HG02981 (cell line): ENCODE results near the gene HPCAL4.

Experiments used
- ATAC-seq: cut with Tn5 transposase; IDR thresholded peaks from one replicate; pipeline ENCODE4 v1.9.1; 2021; ENCODE audit warnings: mild to moderate bottlenecking, moderate library complexity; ENCODE audit not compliant: unreplicated experiment

HPCAL4 gene

DNA sequence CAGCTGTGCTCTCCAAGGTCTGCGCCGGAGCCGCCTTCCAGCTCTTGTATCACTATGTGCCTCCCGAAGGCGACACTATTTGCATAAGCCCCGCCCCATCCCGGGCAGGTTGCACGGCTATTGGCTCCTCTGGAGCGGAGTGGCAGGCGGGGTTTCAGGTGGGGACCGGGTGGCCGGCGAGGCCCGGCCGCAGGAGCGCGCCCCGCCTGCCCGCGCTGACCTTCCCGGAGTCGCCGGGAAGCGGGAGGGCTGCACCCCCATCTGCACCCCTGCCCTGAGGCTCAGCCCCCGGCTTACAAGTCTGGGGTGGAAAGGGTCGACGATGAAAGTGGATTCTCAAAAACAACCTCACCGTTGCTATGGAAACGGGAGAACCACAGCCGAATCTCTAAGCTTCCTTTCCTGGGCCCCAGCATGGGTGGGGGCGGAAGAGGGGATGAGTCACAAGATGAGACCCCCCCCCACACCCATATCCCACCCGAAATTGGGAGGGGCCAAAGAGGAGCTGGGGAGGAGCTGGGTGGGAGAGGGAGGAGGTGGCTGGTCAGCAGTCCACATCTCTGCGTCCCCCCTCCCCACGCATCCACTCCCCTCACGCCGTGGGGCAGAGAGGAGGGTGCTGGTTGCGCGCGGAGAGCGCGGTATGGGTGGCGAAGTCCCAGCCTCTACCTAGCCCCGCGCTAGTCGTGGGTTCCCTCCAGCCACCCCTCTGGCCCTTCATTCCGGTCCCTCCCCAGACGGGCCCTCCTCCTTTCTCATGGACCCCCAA, at the start of gene HPCAL4:
Gene HPCAL4 (minus strand): TSS at position 51 of the 769 bp plus-strand sequence. CDS start 6,830 bp downstream, outside the sequence.
- ATAC-seq: peak; percentile 88

DNA sequence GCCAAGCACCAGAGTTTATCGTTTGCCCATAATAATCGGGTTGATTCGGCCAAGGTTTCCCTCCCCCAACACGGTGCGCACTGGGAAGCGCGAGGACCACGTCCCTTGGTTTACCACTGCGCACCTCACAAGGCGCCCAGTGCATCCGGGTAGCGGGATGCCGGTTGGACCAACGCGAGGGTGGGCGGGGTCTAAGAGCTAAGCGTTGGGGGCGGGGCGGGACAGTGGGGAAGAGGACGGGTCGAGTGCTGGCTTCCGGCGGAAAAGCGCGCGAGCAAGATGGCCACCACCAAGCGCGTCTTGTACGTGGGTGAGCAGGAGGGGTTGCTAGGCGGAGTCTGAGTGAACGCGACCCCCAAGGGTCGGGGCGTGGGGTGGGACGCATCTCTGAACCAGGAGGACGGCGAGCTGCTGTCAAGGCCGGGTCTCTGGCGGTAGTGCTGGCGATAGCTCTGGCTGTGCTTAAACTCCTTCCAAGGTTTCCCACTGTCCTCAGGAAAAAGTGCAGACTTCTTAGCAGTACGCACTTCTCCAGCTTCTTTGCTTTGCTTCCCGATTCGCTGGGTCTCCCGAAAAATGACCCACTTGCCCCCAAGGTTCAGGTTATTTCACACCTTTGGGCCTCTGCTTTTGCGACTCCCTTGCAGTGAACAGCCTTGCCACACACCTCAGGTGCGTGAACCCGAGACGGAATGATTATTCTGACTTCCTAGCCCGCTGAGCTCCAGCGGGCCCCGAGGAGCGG, 47.6 kb upstream of the HPCAL4 start, which contains the start of gene PPIE:
Gene PPIE (plus strand): TSS at position 261 of the 745 bp plus-strand sequence. CDS start 19 bp downstream, at position 280.
- peak; percentile 89 for ATAC-seq

DNA sequence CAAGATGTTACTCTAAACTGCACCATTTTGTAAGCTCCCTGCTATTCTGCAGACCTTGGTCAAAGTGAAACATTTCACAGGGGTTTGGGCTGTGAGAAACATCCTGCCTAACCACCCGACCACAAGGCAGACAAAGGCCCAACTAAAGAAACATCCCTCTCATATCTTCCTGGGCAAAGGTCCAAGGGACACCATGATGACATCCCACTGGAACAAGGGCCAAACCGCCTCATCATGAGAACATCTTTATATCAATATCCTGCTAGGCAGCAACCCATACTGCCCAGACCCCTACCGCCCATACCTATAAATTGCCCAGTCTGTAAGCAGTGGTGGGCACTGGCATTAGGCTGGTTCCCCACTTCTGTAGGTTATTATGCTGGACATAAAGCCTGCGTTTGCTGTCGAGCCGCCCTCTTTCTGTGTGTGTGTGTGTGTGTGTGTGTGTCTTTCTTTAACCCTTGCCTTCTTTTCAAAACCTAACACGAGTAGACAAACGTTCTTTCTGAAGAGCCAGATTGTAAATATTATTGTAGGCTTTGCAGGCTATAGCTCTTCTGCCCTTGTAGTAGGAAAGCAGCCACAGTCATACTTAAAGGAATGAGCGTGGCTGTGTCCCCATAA, 46.4 kb upstream of the HPCAL4 start:
- no peak for ATAC-seq

DNA sequence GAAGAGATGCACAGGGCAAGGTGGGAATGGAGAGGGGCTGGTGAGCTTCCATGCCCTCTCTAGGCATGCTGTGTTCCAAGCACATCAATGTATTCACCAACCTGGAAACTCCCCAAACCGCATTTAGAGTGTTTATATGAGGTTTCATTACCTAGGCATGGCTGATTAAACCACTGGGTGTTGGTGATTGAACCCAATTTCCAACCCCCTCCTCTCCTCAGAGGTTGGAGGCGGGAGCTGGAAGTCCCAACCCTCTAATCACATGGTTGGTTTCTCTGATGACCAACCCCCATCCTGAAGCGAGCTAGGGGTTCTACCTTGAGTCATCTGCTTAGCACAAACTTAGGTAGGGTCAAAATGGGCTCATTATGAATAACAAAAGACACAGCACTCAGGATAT, 44.5 kb upstream of the HPCAL4 start:
- no peak for ATAC-seq

DNA sequence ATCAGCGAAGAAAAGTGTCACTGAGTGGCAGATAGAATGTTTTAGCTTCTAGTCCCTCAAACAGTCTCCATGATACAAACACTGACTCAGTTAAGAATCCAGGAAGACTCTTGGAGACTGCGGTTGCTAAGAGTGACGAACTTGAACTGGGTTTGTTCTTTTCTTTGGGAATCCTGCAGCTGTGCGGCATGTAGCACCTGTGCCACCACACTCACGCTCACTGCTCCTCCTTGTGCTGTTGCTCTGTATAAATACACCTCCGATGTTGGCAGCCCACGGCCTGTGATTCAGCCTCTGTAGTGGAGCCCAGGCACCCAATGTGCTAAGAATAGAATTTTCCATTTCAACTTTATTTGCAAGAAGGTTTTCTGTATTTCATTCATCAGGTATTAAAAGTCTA, 41.9 kb upstream of the HPCAL4 start:
- no peak for ATAC-seq

DNA sequence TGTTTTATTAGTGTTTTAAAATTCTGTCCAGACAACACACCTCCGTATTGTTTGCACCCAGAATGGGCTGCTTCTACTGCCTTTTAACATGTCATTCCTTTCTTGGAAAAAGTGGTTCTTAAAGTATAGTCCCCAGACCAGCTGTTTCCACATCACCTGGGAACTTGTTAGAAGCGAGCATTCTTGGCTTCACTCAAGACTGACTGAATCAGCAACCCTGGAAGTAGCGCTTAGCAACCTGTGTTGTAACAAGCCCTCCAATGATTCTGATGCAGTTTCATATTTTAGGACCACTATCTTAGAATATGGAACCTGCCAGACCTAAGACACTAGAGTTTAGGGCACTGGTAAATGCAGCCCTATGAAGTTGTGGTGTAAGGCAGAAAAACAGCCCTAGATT, 41.5 kb upstream of the HPCAL4 start:
- no peak for ATAC-seq

DNA sequence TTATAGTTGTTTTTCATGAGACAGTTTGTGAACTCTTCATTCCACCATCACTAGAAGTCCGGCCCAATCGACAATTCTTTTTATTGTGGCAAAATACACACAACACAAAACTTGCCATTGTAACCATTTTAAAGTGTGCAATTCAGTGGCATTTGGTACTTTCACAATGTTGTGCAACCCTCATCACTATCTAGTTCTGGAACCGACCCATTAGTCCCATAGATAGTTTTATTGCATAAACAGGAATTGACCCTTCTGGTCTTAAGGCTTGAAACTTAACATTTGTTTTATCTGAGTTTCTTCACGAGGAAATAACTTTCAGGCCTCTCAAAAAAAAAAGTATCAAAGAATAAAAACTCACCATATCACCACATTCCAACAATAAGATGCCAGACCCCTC, 38.6 kb upstream of the HPCAL4 start:
- ATAC-seq: no peak

DNA sequence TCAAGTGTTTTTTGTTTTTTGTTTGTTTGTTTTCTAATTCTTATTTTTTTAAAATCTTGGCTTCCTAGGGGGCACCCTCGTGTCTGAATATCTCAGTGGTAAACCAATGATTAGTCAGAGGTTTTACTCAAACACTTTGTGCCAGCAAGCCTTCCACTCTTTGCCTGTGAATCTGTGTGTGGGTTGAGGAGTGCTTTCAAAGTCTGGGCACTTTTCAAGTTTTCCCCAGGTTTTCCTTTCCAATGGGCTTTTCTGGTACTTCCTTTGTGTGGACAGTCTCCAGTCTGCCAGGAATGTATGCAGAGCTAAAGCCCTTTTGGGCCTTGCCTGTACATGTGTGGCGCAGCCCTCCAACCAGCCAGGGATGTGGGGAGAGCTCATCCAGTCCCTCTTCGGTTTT, 37.8 kb upstream of the HPCAL4 start:
- ATAC-seq: no peak

DNA sequence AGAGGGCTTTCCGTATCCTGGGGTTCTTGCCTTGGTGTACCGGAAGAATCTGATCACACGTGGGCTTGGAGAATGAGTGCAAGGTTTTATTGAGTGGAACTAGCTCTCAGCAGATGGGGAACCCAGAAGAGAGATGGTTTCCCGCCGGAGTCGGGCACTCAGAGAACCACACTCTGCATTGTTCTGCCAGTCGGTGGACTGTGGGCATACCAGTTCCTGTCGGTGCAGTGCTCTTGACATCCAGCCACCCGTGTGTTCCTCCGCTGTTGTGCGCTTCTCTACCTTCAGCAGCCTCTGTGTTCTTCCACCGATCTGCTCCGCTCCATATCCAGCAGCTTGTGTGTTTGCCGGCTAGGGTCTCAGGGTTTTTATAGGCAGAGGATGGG, 36.7 kb upstream of the HPCAL4 start:
- ATAC-seq: no peak

DNA sequence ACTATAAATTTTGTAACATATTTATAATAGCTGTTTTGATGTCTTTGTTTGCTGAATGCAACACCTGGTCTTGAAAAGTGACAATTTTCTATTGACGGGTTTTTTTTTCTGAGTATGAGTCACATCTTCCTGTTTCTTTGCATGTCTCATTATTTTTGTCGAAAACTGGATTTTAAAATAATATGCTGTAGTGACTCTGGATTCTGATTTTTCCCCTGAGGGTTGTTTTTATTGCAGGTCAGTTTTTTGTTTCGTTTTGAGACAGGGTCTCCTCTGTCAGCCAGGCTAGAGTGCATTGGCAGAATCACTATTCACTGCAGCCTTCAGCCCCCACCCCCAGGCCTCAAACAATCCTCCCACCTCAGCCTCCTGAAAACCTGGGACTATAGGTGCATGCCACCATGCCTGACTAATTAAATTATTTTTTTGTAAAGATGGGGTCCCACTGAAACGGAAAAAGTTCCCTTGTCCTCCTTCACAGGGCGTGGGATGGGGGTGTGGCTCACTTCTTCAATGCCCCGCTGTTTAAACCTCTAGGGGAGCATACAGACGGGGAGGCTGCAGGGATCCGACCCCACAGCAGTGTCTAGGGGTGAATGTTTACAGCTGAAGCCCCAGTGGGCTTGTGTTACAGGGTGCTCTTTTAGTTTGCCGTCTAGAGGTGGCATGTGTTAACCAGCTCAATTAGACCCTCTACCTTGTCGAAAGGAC, 36.1 kb upstream of the HPCAL4 start:
- ATAC-seq: no peak

DNA sequence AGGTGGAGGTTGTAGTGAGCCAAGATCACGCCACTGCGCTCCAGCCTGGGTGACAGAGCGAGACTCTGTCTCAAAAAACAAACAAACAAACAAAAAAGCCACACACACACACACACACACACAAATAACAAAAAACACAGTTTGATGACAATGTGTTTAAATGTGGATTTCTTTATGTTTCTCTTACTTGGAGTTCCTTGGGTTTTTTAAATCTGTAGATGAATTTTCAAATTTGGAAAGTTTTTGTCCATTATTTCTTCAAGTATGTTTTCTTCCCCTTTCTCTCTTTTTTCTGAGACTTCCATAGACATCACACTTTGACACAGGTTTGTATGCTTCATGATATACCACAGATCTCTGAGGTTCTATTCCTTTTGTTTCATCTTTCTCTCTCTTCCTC, 35.4 kb upstream of the HPCAL4 start:
- ATAC-seq: no peak

DNA sequence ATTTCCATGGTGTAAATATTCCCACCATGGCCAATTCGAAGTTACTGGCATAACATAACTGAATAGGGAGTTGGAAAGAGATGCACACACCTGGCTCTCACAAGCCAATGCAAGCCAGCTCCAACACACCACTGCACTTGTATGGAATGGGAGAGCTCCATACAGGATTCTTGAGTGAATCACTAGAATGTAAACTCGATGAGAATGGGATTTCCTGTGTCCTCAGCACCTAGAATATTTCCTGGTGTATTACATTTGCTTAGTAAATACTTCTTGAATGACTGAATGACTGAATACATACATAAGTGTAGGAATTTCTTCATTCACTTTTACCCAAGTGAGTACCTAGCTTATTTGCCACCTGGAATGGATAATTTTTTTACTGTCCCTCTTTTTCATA, 31.3 kb upstream of the HPCAL4 start:
- ATAC-seq: no peak

DNA sequence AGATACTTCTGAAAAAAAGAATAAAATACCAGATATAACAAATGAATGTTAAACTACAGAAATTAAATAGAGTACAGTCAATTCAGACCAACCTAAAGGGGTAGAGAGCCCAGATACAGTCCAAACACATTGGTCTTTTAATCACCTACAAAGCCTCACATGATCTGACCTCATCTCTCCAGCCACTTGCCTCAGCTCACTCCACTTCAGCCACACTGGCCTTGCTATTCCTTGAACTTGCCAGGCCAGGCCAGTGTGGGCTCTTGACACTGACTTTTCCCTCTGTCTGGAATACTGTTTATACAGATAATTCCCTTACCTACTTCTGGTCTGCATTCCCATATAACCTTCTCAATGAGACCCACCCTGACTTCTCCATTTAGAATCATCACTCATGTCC, 30.4 kb upstream of the HPCAL4 start:
- ATAC-seq: no peak

DNA sequence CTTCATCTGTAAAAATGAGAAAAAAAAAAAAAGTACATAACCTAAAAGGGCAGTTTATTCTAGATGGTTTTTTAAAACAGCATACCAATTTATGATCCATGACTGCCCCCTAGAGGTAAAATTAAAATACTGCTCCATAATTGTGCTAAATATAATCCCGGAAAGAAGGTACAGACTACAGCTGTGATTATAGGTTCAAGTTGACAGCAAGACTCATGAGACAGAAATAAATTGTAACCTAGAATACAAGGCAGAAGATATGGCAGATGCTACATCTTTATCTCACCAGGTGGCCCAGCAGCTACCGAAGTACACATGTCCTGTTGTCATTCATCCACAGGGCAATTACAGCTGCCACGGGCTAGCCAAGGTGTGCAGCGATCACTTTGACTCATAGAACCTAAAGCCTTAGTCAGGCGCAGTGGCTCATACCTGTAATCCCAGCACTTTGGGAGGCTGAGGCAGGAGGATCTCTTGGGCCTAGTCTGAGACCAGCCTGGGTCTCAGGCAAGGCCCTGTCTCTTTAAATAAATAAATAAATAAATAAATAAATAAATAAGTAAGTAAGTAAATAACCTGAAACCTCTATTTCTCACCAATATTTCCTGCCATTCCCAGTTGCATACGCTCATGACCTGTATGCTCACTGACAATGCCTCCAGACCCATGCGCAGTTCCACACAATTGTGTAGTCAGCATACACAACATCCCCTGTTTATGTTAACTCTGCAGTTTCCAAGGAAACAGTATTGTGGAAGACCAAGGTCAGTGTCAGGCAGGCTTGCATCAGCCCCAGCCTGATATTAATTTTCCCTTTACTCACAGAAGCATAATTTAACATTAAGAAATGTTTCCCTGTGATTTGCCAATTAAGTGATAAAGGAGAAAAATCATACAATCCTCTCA, 29.1 kb upstream of the HPCAL4 start:
- no peak for ATAC-seq

DNA sequence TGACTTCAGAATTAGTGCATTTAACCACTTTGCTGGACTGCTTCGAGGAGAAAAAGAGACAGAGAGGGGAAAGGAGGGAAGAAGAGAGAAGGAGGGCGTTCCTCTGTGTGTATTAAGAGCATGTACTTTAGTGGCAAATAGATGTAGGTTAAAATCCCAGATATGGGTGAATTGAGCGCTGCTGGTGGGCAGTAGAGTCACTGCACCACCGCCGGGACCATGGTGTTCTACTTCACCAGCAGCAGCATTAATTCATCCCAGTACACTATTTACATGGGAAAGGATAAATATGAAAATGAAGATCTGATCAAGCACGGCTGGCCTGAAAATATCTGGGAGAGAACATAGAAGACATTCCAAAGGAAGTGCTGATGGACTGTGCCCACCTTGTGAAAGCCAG, 26.6 kb upstream of the HPCAL4 start:
- no peak for ATAC-seq

DNA sequence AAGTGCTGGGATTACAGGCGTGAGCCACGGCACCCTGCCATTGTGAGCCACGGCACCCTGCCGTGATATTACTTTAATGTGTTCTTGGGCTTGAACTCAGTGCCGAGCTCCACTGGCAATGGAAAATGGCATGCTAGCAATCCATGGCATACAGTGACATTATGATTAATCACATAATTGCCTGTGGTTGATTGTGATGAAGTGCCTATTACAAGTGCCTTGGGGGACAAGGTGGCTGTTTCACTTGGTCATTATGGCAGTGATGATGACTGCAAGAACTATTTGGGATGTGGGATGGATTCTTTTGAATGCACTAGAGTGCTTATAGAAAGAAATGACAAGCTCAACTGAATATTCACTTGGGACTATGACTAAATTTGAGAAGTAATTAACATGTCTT, 22.3 kb upstream of the HPCAL4 start:
- no peak for ATAC-seq

DNA sequence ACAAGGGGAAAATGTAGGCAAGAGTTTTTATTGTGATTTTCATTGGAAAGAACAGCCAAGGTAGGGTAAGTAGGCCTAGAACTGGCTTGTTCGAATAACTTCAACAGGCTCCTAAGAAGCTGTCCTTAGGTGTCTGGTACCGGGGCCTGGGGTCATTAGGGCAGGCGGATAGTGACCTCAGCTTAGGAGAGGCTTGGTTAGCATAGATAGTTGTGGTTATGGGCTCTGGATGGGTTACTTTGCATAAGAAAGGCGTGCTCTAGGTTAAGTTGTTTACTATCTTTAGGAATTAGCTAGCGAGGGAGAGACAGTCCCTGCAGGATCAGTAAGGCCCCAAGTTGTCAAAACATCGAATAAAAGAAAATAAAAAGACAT, 20.7 kb upstream of the HPCAL4 start:
- ATAC-seq: no peak

DNA sequence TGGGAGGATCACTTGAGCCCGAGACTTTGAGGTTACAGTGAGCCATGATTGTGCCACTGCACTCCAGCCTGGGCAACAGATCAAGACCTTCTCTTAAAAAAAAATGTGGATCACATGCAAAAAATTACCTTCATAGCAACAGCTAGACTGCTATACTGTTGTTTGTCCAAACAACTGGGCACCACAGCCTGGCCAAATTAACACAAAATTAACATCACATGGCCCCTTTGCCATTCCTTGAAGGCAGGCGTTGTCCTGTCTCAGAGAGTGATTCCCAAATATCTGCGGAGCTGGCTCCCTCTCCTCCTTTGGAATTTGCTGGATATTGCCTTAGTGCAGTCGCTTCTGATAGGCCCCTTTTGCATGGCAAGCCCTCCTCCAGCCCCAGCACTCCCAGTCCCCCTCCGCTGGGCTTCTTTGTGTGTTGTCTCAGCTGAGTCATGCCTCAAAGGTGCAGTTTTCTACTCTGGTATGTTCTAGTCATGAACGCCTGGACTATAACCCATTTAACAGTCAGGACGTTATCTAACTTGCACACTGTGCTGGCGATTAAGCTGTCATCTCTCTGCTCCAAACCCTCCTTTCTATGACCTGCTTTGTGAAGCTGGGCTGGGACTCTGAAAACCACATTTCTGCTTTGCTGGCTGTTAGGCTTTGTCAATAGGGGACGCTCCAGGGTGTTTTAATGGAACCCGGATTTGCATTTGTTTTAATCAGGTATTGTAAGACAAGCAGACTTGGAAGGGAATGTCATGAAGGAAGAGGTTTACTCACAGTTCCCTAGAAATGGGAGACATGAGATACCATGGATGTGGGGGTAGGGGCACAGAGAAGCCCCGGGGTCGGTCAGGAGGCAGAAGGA, 20.1 kb upstream of the HPCAL4 start:
- ATAC-seq: no peak

DNA sequence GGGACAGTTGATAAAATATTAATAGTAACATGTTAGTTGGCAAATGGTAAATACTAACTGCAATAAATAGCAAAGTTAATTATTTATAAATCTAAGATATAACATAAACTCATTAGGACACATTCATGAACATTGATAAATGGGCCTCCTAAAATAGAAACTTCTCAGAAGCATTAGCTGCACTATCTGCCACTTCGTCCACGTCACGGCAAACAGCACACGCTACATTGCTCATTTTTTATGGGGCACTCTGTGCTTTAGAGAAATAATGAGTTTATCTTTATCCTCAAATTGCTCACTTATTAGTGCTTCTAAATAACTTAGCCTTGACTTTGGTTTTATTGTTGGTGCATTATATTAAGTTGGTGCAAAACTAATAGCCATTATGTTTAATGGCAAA, 16.3 kb upstream of the HPCAL4 start:
- no peak for ATAC-seq
